ENCODE measurements around the gene FTSJ3.

DNA sequence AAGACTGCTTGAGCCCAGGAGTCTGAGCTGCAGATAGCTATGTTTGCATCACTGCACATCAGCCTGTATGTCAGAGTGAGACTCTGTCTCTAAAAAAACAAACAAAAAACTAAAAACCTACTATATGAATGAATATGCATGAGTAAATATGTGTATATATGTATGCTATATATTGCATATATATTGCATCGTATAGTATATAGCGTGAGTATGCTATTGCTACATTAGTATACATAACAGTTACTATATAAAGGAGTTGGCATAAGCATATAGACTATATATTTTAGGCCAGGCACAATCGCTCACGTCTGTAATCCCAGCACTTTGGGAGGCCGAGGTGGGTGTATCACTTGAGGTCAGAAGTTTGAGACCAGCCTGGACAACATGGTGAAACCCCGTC is 37.4 kb downstream of the FTSJ3 start:
- TF ChIP-seq, protein P1, sequence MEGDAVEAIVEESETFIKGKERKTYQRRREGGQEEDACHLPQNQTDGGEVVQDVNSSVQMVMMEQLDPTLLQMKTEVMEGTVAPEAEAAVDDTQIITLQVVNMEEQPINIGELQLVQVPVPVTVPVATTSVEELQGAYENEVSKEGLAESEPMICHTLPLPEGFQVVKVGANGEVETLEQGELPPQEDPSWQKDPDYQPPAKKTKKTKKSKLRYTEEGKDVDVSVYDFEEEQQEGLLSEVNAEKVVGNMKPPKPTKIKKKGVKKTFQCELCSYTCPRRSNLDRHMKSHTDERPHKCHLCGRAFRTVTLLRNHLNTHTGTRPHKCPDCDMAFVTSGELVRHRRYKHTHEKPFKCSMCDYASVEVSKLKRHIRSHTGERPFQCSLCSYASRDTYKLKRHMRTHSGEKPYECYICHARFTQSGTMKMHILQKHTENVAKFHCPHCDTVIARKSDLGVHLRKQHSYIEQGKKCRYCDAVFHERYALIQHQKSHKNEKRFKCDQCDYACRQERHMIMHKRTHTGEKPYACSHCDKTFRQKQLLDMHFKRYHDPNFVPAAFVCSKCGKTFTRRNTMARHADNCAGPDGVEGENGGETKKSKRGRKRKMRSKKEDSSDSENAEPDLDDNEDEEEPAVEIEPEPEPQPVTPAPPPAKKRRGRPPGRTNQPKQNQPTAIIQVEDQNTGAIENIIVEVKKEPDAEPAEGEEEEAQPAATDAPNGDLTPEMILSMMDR (IDR thresholded peaks at IDR 0.05): no peak
- no peak for TF ChIP-seq POLR2AphosphoS5 (IDR thresholded peaks at IDR 0.05)

Measured in esophagus muscularis mucosa (tissue), 3 donors.